ENCODE data around the gene MEGF10. TPM values are rescaled to one million over a fixed set of nuclear protein-coding genes. Genes with fewer than 3 reads are reported as not detected.

The MEGF10 gene
- total RNA-seq, 1 donor from 2014 or later, result 0.69 TPM

- H3K4me1 Mint-ChIP-seq (ENCODE audit: low read depth, unreplicated experiment), result no peaks in the 10 kb centered on the region
- no peak overlapping the region for H3K4me3 Mint-ChIP-seq (ENCODE audit: unreplicated experiment)
- no peaks in the 10 kb centered on the region for H3K9me3 Mint-ChIP-seq (ENCODE audit: unreplicated experiment)
- TF ChIP-seq CTCF (IDR thresholded peaks at IDR 0.05; ENCODE audit: partially characterized antibody, unreplicated experiment), result no peak
- H3K27ac Mint-ChIP-seq (ENCODE audit: unreplicated experiment), result no peak overlapping the region
- no peak for DNase-seq
- H3K27me3 Mint-ChIP-seq (ENCODE audit: unreplicated experiment), result no peaks in the 10 kb centered on the region
- H3K36me3 Mint-ChIP-seq (ENCODE audit: unreplicated experiment), result no peaks in the 10 kb centered on the region
Measured at GRCh38 chr5:127444171-127444570, 153.6 kb downstream of the MEGF10 start.

- DNase-seq, result no peak
- no peak for TF ChIP-seq CTCF (IDR thresholded peaks at IDR 0.05; ENCODE audit: partially characterized antibody, unreplicated experiment)
- H3K27me3 Mint-ChIP-seq (ENCODE audit: unreplicated experiment), result no peaks in the 10 kb centered on the region
Measured at GRCh38 chr5:127445328-127445727, 154.7 kb downstream of the MEGF10 start.

GRCh38 chr5:127446626-127447025 lies 156.0 kb downstream of the MEGF10 start:
- no peak overlapping the region for H3K4me3 Mint-ChIP-seq (ENCODE audit: unreplicated experiment)
- H3K27me3 Mint-ChIP-seq (ENCODE audit: unreplicated experiment), result no peaks in the 10 kb centered on the region
- no peaks in the 10 kb centered on the region for H3K4me1 Mint-ChIP-seq (ENCODE audit: low read depth, unreplicated experiment)
- H3K27ac Mint-ChIP-seq (ENCODE audit: unreplicated experiment), result no peak overlapping the region
- no peaks in the 10 kb centered on the region for H3K36me3 Mint-ChIP-seq (ENCODE audit: unreplicated experiment)
- H3K9me3 Mint-ChIP-seq (ENCODE audit: unreplicated experiment), result no peaks in the 10 kb centered on the region
- no peak for TF ChIP-seq CTCF (IDR thresholded peaks at IDR 0.05; ENCODE audit: partially characterized antibody, unreplicated experiment)
- no peak for DNase-seq

More at GRCh38 chr5:127445328-127445727, 154.7 kb downstream of the MEGF10 start:
- H3K4me3 Mint-ChIP-seq (ENCODE audit: unreplicated experiment), result no peak overlapping the region
- H3K27ac Mint-ChIP-seq (ENCODE audit: unreplicated experiment), result no peak overlapping the region
- no peaks in the 10 kb centered on the region for H3K9me3 Mint-ChIP-seq (ENCODE audit: unreplicated experiment)
- no peaks in the 10 kb centered on the region for H3K36me3 Mint-ChIP-seq (ENCODE audit: unreplicated experiment)
- no peaks in the 10 kb centered on the region for H3K4me1 Mint-ChIP-seq (ENCODE audit: low read depth, unreplicated experiment)

- no peak for DNase-seq
- TF ChIP-seq CTCF (IDR thresholded peaks at IDR 0.05; ENCODE audit: partially characterized antibody, unreplicated experiment), result no peak
- no peaks in the 10 kb centered on the region for H3K27me3 Mint-ChIP-seq (ENCODE audit: unreplicated experiment)
- no peak overlapping the region for H3K4me3 Mint-ChIP-seq (ENCODE audit: unreplicated experiment)
- no peaks in the 10 kb centered on the region for H3K36me3 Mint-ChIP-seq (ENCODE audit: unreplicated experiment)
- no peak overlapping the region for H3K27ac Mint-ChIP-seq (ENCODE audit: unreplicated experiment)
- H3K9me3 Mint-ChIP-seq (ENCODE audit: unreplicated experiment), result no peaks in the 10 kb centered on the region
- no peaks in the 10 kb centered on the region for H3K4me1 Mint-ChIP-seq (ENCODE audit: low read depth, unreplicated experiment)
Measured at GRCh38 chr5:127447827-127448226, 157.2 kb downstream of the MEGF10 start.

GRCh38 chr5:127450046-127450445 lies 159.4 kb downstream of the MEGF10 start:
- Mint-ChIP-seq H3K4me3 (ENCODE audit: unreplicated experiment) (no peak overlapping the region), H3K27ac (ENCODE audit: unreplicated experiment) (no peak overlapping the region), H3K9me3 (ENCODE audit: unreplicated experiment) (no peaks in the 10 kb centered on the region), H3K27me3 (ENCODE audit: unreplicated experiment) (no peaks in the 10 kb centered on the region), H3K4me1 (ENCODE audit: low read depth, unreplicated experiment) (no peaks in the 10 kb centered on the region), H3K36me3 (ENCODE audit: unreplicated experiment) (no peaks in the 10 kb centered on the region)
- DNase-seq, result no peak
- no peak for TF ChIP-seq CTCF (IDR thresholded peaks at IDR 0.05; ENCODE audit: partially characterized antibody, unreplicated experiment)

All from glutamatergic neuron (in vitro differentiated cells).